GM18508 (cell line): ENCODE data around the gene MT1G.
"Not testable (repeated sequence)": the region's sequence is repeated elsewhere in the genome, so short reads cannot be mapped to it uniquely, and the experiment has no call there.

Experiments used
- ATAC-seq: cut with Tn5 transposase; IDR thresholded peaks from one replicate; pipeline ENCODE4 v1.9.1; 2021; ENCODE audit warnings: moderate number of reproducible peaks; ENCODE audit not compliant: insufficient read depth, unreplicated experiment

The MT1G gene

GRCh38 chr16:56667581-56668571 is at the start of gene MT1G:
Gene MT1G, minus strand, starts transcription at chr16:56668065. Its CDS starts 72 bp downstream, at chr16:56667993.
- ATAC-seq = no peak

- not testable (repeated sequence) for ATAC-seq
Measured at GRCh38 chr16:56717532-56717931, 49.7 kb upstream of the MT1G start.

GRCh38 chr16:56716761-56717160 is 48.9 kb upstream of the MT1G start:
- no peak for ATAC-seq

GRCh38 chr16:56715126-56715525 is 47.3 kb upstream of the MT1G start:
- ATAC-seq = no peak

- ATAC-seq = no peak
Measured at GRCh38 chr16:56713794-56714193, 45.9 kb upstream of the MT1G start.

GRCh38 chr16:56711862-56712261 is 44.0 kb upstream of the MT1G start:
- no peak for ATAC-seq

- no peak for ATAC-seq
Measured at GRCh38 chr16:56710181-56710737, 42.4 kb upstream of the MT1G start.

GRCh38 chr16:56709443-56710040 is 41.7 kb upstream of the MT1G start:
- ATAC-seq = no peak

GRCh38 chr16:56708525-56709442 is 40.9 kb upstream of the MT1G start:
- no peak for ATAC-seq

- ATAC-seq = no peak
Measured at GRCh38 chr16:56702836-56703235, 35.0 kb upstream of the MT1G start.

GRCh38 chr16:56701534-56701933 is 33.7 kb upstream of the MT1G start:
- ATAC-seq = no peak

- ATAC-seq = no peak
Measured at GRCh38 chr16:56700631-56701030, 32.8 kb upstream of the MT1G start.

- ATAC-seq = no peak
Measured at GRCh38 chr16:56700195-56700594, 32.3 kb upstream of the MT1G start.

GRCh38 chr16:56697456-56698155 is 29.7 kb upstream of the MT1G start:
- no peak for ATAC-seq

- no peak for ATAC-seq
Measured at GRCh38 chr16:56695246-56695645, 27.4 kb upstream of the MT1G start.

GRCh38 chr16:56691885-56692284 is 24.0 kb upstream of the MT1G start:
- ATAC-seq = no peak

- no peak for ATAC-seq
Measured at GRCh38 chr16:56690420-56691122, 22.7 kb upstream of the MT1G start.

- no peak for ATAC-seq
Measured at GRCh38 chr16:56689171-56689570, 21.3 kb upstream of the MT1G start.

- ATAC-seq = no peak
Measured at GRCh38 chr16:56688762-56689161, 20.9 kb upstream of the MT1G start.
